AG09309 (cell line): ENCODE measurements around the gene SORL1-AS1.
"Not testable (repeated sequence)": the region's sequence is repeated elsewhere in the genome, so short reads cannot be mapped to it uniquely, and the experiment has no call there.

Experiments
- DNase-seq: peaks from one replicate; pipeline ENCODE4 v3.0.0-alpha.2; 2010; ENCODE audit warnings: low read depth
- H3K4me3 ChIP-seq: 2 replicates; pipeline ENCODE4 v1.5.1; 2011; ENCODE audit warnings: mild to moderate bottlenecking, low read depth, low read length, moderate library complexity; ENCODE audit not compliant: control insufficient read depth
- CTCF ChIP-seq: IDR thresholded peaks from 2 replicates; pipeline ENCODE4 v1.5.1; 2011; ENCODE audit warnings: mild to moderate bottlenecking, low read depth, low read length, inconsistent platforms; ENCODE audit not compliant: insufficient read depth, control insufficient read depth; ENCODE audit errors: missing control alignments

SORL1-AS1 gene

GRCh38 chr11:121482231-121483129 lies 29.7 kb upstream of the SORL1-AS1 start:
- no peak overlapping the region for H3K4me3 ChIP-seq
- no peak for DNase-seq
- TF ChIP-seq CTCF: no peak

- not testable (repeated sequence) for DNase-seq, H3K4me3 ChIP-seq
These were observed 28.9 kb upstream of the SORL1-AS1 start for GRCh38 chr11:121481484-121482230.

GRCh38 chr11:121479698-121480238 lies 27.0 kb upstream of the SORL1-AS1 start:
- no peak for DNase-seq
- no peak overlapping the region for H3K4me3 ChIP-seq
- TF ChIP-seq CTCF: no peak

GRCh38 chr11:121478895-121479697 lies 26.3 kb upstream of the SORL1-AS1 start:
- H3K4me3 ChIP-seq: no peak overlapping the region
- DNase-seq: no peak
- no peak for TF ChIP-seq CTCF

- TF ChIP-seq CTCF: no peak
- DNase-seq: no peak
- no peak overlapping the region for H3K4me3 ChIP-seq
These were observed 25.6 kb upstream of the SORL1-AS1 start for GRCh38 chr11:121478226-121478894.

- TF ChIP-seq CTCF: no peak
- no peak for DNase-seq
- no peak overlapping the region for H3K4me3 ChIP-seq
These were observed 23.7 kb upstream of the SORL1-AS1 start for GRCh38 chr11:121476379-121477032.
